GM12878 (cell line): Measurements from ENCODE around the gene CCDC136. TPM values are rescaled to one million over a fixed set of nuclear protein-coding genes. Genes with fewer than 3 reads are reported as not detected.

ENCODE experiments used
- ATAC-seq: fragments of 200-7000 bp; cut with Tn5 transposase; 3 replicates; pipeline ENCODE4 v1.9.1; 2020; ENCODE audit warnings: mild to moderate bottlenecking, moderate library complexity
- BruUV-seq: library from RNA; stranded (reverse); fragments of 400-500 nt; replicated peaks from 2 replicates; lab custom pipeline; 2021; lab: Mats Ljungman, UMichigan
- CTCF ChIA-PET: fragments of 300-600 bp; sonication (Branson Sonifier 250); formaldehyde crosslinking; extraction: SDS; loops from one replicate; lab custom pipeline; 2021; ENCODE audit warnings: inconsistent platforms; lab: Yijun Ruan, JAX
- POLR2A ChIA-PET: fragments of 350-600 bp; formaldehyde crosslinking; extraction: SDS; loops from one replicate; lab custom pipeline; 2021; ENCODE audit warnings: inconsistent platforms; lab: Charles Lee
- RAD21 ChIA-PET: fragments of 300-600 bp; sonication (Branson Sonifier 250); formaldehyde crosslinking; loops from one replicate; lab custom pipeline; 2023; ENCODE audit warnings: antibody characterized with exemption; ENCODE audit not compliant: unreplicated experiment; lab: Charles Lee
- SMC1A ChIA-PET: fragments of 300-600 bp; sonication (Branson Sonifier 250); formaldehyde crosslinking; loops from one replicate; lab custom pipeline; 2023; ENCODE audit not compliant: unreplicated experiment, uncharacterized antibody; lab: Charles Lee
- DNase-seq: peaks from one replicate; pipeline ENCODE4 v3.0.0-alpha.2; 2011; ENCODE audit warnings: low read depth, low spot score
- FAIRE-seq: peaks from 3 replicates; lab custom pipeline; 2011; peaks lifted over from hg19 to GRCh38; lab: Jason Lieb, UNC
- H2AFZ ChIP-seq: 2 replicates; pipeline ENCODE4 v1.6.0; 2011; ENCODE audit warnings: low read depth, low read length, control low read depth; ENCODE audit not compliant: control insufficient read depth
- H3K27ac ChIP-seq: 2 replicates; pipeline ENCODE4 v1.5.1; 2011; ENCODE audit warnings: control low read depth; ENCODE audit not compliant: control insufficient read depth, insufficient read depth
- H3K27me3 ChIP-seq, 2 experiments: replicated peaks in 1 of 2; 2 replicates each; pipeline versions ENCODE4 v1.6.0 to v1.6.1; 2011; ENCODE audit warnings: low read length in 1 of 2; ENCODE audit not compliant: control insufficient read depth in 2 of 2, insufficient read depth in 2 of 2
- H3K36me3 ChIP-seq, 2 experiments: 2 replicates each; pipeline ENCODE4 v1.5.1; 2011; ENCODE audit warnings: low read length in 1 of 2; ENCODE audit not compliant: control insufficient read depth in 2 of 2, insufficient read depth in 2 of 2
- H3K4me1 ChIP-seq: 2 replicates; pipeline ENCODE4 v1.6.1; 2011; ENCODE audit warnings: mild to moderate bottlenecking, low read length, moderate library complexity, mixed read lengths; ENCODE audit not compliant: control insufficient read depth, insufficient read depth
- H3K4me2 ChIP-seq: 2 replicates; pipeline ENCODE4 v1.6.0; 2011; ENCODE audit warnings: control low read depth; ENCODE audit not compliant: control insufficient read depth, insufficient read depth
- H3K4me3 ChIP-seq: fragments of 200-600 bp; sonication (generic); 2 replicates; pipeline ENCODE4 v1.5.1; 2016
- H3K79me2 ChIP-seq: 2 replicates; pipeline ENCODE4 v1.6.0; 2011; ENCODE audit warnings: low read length; ENCODE audit not compliant: control insufficient read depth, insufficient read depth
- H3K9ac ChIP-seq: 2 replicates; pipeline ENCODE4 v1.8.0; 2011; ENCODE audit warnings: low read length, control low read depth, mixed read lengths; ENCODE audit not compliant: control insufficient read depth, insufficient read depth
- H3K9me3 ChIP-seq: replicated peaks from 3 replicates; pipeline ENCODE4 v1.5.1; 2011; ENCODE audit warnings: mild to moderate bottlenecking, low read length; ENCODE audit not compliant: control insufficient read depth, insufficient read depth
- H4K20me1 ChIP-seq: 2 replicates; pipeline ENCODE4 v1.6.0; 2011; ENCODE audit not compliant: control insufficient read depth, insufficient read depth
- BHLHE40 ChIP-seq, 2 experiments: fragments of 450-650 bp in 1 of 2; IDR thresholded peaks; 2 replicates each; pipeline ENCODE4 v1.6.1; 2011 to 2017; ENCODE audit warnings: low read depth in 2 of 2, borderline replicate concordance in 1 of 2, improper control_type of control experiment in 1 of 2, low read length in 1 of 2, mild to moderate bottlenecking in 1 of 2
- CBFB ChIP-seq: IDR thresholded peaks from 2 replicates; pipeline ENCODE4 v1.6.1; 2016; ENCODE audit warnings: antibody characterized with exemption, low read depth
- FOS ChIP-seq: IDR thresholded peaks from 3 replicates; pipeline ENCODE4 v1.6.1; 2011; ENCODE audit warnings: borderline replicate concordance; ENCODE audit not compliant: insufficient read length; ENCODE audit errors: extremely low read depth
- HSF1 ChIP-seq: fragments of 150-350 bp; IDR thresholded peaks from 2 replicates; pipeline ENCODE4 v1.6.1; 2014; ENCODE audit warnings: mild to moderate bottlenecking, low read depth, low read length
- IRF4 ChIP-seq: IDR thresholded peaks from 2 replicates; pipeline ENCODE4 v1.6.1; 2011; ENCODE audit warnings: low read depth, low read length
- JUNB ChIP-seq: IDR thresholded peaks from 2 replicates; pipeline ENCODE4 v1.6.1; 2016; ENCODE audit warnings: antibody characterized with exemption, mild to moderate bottlenecking
- MTA3 ChIP-seq: IDR thresholded peaks from 2 replicates; pipeline ENCODE4 v1.6.1; 2012; ENCODE audit warnings: low read length, inconsistent platforms, borderline replicate concordance
- PAX5 ChIP-seq: IDR thresholded peaks from 2 replicates; pipeline ENCODE4 v1.6.1; 2011; ENCODE audit warnings: low read depth, low read length, borderline replicate concordance
- RELA ChIP-seq: fragments of 450-650 bp; IDR thresholded peaks from 2 replicates; pipeline ENCODE4 v1.8.0; 2014; ENCODE audit warnings: borderline replicate concordance; ENCODE audit not compliant: partially characterized antibody
- SIX5 ChIP-seq: IDR thresholded peaks from 2 replicates; pipeline ENCODE4 v1.6.1; 2011; ENCODE audit warnings: mild to moderate bottlenecking, low read depth, low read length, moderate library complexity; ENCODE audit not compliant: severe bottlenecking
- ZNF24 ChIP-seq: fragments of 450-650 bp; IDR thresholded peaks from 2 replicates; pipeline ENCODE4 v1.6.1; 2017; ENCODE audit warnings: antibody characterized with exemption, mild to moderate bottlenecking
- WGBS: methylation state at CpG from one replicate; pipeline ENCODE4 v1.1.6; 2016; ENCODE audit warnings: low lambda C conversion rate; ENCODE audit not compliant: insufficient replicate concordance, insufficient coverage; ENCODE audit errors: missing lambda C conversion rate; 5-methylcytosine and 5-hydroxymethylcytosine counted together
- in situ Hi-C: fragments of 300-500 bp; cut with MboI; formaldehyde crosslinking; loops from 9 replicates; pipeline ENCODE4 v1.14.3; 2018; ENCODE audit warnings: mixed read lengths
- intact Hi-C: fragments of 100-400 bp; cut with micrococcal nuclease; formaldehyde crosslinking; loops from one replicate; pipeline ENCODE4 v1.14.2; 2022; ENCODE audit not compliant: unreplicated experiment
- polyA plus RNA-seq, 11 experiments: library from polyadenylated mRNA; depleted of rRNA in 4 of 11; unstranded in 6 of 11; stranded (reverse) in 5 of 11; fragments of >200 nt; fragmentation: Nextera tagmentation in 4 of 11; fragmentation: Illumina TruSeq in 1 of 11; extraction: Ambion mirVana in 4 of 11; extraction: Trizol in 1 of 11; gene quantifications; 1 replicate in 1 of 11; 2 replicates in 10 of 11; pipeline versions ENCODE4 v1.2.1 to v1.2.3, GENCODE V29; 2011 to 2016; ENCODE audit warnings: inconsistent platforms in 2 of 11, missing spikeins in 2 of 11, low read depth in 1 of 11
- total RNA-seq, 4 experiments: library from RNA; depleted of rRNA in 3 of 4; stranded (reverse); fragments of >200 nt in 3 of 4; fragmentation: Illumina TruSeq in 1 of 4; extraction: Trizol in 1 of 4; gene quantifications; 2 replicates each; pipeline versions ENCODE4 v1.2.1 to v1.2.3, GENCODE V29; 2013 to 2021
- TF ChIP-seq, protein P1 (sequence below): fragments of 450-650 bp; formaldehyde crosslinking; IDR thresholded peaks from 2 replicates; pipeline ENCODE4 v1.4.0; 2022; ENCODE audit warnings: mild to moderate bottlenecking, moderate library complexity

CCDC136 gene
- total and polyA plus RNA-seq, 10 of the 15 experiments (the other 5 are each of a cell fraction or from before 2014, with no cell fraction given) = 0.32 to 4.8 (median 1.5) TPM

DNA sequence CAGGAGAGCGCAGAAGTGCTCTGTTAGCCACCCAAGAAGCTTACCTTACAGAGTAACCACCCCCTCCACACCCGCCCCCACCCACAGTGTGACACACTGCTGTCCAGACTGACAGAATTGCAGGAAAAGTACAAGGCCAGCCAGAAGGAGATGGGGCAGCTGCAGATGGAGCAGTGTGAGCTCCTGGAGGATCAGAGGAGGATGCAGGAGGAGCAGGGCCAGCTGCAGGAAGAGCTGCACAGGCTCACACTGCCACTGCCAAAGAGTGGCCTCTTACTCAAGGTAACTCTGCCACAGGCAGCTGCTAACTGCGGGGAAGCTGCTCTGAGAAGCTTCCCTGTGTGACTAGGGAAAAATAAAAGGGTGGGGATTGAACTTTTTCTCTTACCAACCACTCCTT is 17.6 kb downstream of the CCDC136 start:
- Histone ChIP-seq H3K79me2 (no peaks in the 10 kb centered on the region), H3K9ac (no peak overlapping the region), H3K9me3 (no peaks in the 10 kb centered on the region), H3K27me3 (peaks cover 0 to 2% of the 10 kb centered on the region in 2 experiments; a peak in 1 of 4 replicates), H2AFZ (no peak overlapping the region), H3K4me1 (no peaks in the 10 kb centered on the region), H4K20me1 (no peaks in the 10 kb centered on the region), H3K27ac (no peak overlapping the region), H3K36me3 (no peaks in the 10 kb centered on the region), H3K4me3 (no peak overlapping the region), H3K4me2 (no peak overlapping the region)
- ChIA-PET CTCF (no interaction called here), RAD21 (interaction anchor here (1.3 kb wide), 1 partner anchor 74 kb away, joined by 4 read pairs; no protein-coding TSS in a partner anchor), POLR2A (no interaction called here), SMC1A (interaction anchor here (1.3 kb wide), 1 partner anchor 9 kb away, joined by 3 read pairs; no protein-coding TSS in a partner anchor)
- 47% methylated on average over 3 of the region's 3 CpGs for WGBS
- FAIRE-seq (no peak), DNase-seq (no peak), ATAC-seq (no peak)
- BruUV-seq = no TSS peak
- intact Hi-C loops (no loop called here), in situ Hi-C loops (no loop called here)
- TF ChIP-seq MTA3 = no peak
- no peak for TF ChIP-seq FOS

- ChIA-PET SMC1A (interaction anchor here (1.3 kb wide), 1 partner anchor 11 kb away, joined by 3 read pairs; no protein-coding TSS in a partner anchor), CTCF (no interaction called here), POLR2A (no interaction called here), RAD21 (interaction anchor here (1.3 kb wide), 1 partner anchor 73 kb away, joined by 4 read pairs; no protein-coding TSS in a partner anchor)
- intact Hi-C loops = no loop called here
- no peaks in the 10 kb centered on the region for H3K9me3 ChIP-seq
- WGBS = 46% methylated on average over 2 of the region's 2 CpGs
- in situ Hi-C loops = no loop called here
- H2AFZ ChIP-seq = no peak overlapping the region
- DNase-seq = no peak
- H3K79me2 ChIP-seq = no peaks in the 10 kb centered on the region
- no peak for FAIRE-seq
- H3K4me3 ChIP-seq = no peak overlapping the region
- H3K9ac ChIP-seq = no peak overlapping the region
- H3K4me1 ChIP-seq = no peaks in the 10 kb centered on the region
- H3K4me2 ChIP-seq = no peak overlapping the region
- H3K27me3 ChIP-seq = peaks cover 0 to 2% of the 10 kb centered on the region in 2 experiments; a peak in 2 of 4 replicates
- H3K36me3 ChIP-seq = no peaks in the 10 kb centered on the region
- no peak for ATAC-seq
- no peaks in the 10 kb centered on the region for H4K20me1 ChIP-seq
- H3K27ac ChIP-seq = no peak overlapping the region
- no TSS peak for BruUV-seq
- TF ChIP-seq RELA (no peak), HSF1 (no peak), PAX5 (no peak), ZNF24 (no peak), CBFB (no peak), BHLHE40 (IDR thresholded peaks at IDR 0.05; ENCODE audit: borderline replicate concordance in 1 of 2, low read depth in 2 of 2, low read length in 1 of 2) (no peak), IRF4 (no peak), JUNB (no peak), SIX5 (no peak)
- TF ChIP-seq, protein P1, sequence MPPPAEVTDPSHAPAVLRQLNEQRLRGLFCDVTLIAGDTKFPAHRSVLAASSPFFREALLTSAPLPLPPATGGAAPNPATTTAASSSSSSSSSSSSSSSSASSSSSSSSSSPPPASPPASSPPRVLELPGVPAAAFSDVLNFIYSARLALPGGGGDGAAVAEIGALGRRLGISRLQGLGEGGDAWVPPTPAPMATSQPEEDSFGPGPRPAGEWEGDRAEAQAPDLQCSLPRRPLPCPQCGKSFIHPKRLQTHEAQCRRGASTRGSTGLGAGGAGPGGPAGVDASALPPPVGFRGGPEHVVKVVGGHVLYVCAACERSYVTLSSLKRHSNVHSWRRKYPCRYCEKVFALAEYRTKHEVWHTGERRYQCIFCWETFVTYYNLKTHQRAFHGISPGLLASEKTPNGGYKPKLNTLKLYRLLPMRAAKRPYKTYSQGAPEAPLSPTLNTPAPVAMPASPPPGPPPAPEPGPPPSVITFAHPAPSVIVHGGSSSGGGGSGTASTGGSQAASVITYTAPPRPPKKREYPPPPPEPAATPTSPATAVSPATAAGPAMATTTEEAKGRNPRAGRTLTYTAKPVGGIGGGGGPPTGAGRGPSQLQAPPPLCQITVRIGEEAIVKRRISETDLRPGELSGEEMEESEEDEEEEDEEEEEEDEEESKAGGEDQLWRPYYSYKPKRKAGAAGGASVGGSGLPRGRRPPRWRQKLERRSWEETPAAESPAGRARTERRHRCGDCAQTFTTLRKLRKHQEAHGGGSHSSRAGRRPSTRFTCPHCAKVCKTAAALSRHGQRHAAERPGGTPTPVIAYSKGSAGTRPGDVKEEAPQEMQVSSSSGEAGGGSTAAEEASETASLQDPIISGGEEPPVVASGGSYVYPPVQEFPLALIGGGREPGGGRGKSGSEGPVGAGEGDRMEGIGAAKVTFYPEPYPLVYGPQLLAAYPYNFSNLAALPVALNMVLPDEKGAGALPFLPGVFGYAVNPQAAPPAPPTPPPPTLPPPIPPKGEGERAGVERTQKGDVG (CRISPR knock-in tag) = no peak
Observed at GRCh38 chr7:128810473-128810872, 18.7 kb downstream of the CCDC136 start.
